ENCODE measurements around the gene AAK1. TPM values are rescaled to one million over a fixed set of nuclear protein-coding genes. Genes with fewer than 3 reads are reported as not detected.

AAK1 gene
- total RNA-seq, 1 donor from 2014 or later = 30.8 TPM

GRCh38 chr2:69538872-69539548 is 104.5 kb downstream of the AAK1 start:
- no peak for DNase-seq (ENCODE audit: low spot score)

GRCh38 chr2:69538249-69538648 is 105.3 kb downstream of the AAK1 start:
- DNase-seq (ENCODE audit: low spot score) = no peak

- DNase-seq (ENCODE audit: low spot score) = no peak
Measured at GRCh38 chr2:69535817-69536241, 107.7 kb downstream of the AAK1 start.

- DNase-seq (ENCODE audit: low spot score) = peak; percentile 13
Measured at GRCh38 chr2:69531186-69531585, 112.4 kb downstream of the AAK1 start.

- no peak for DNase-seq (ENCODE audit: low spot score)
Measured at GRCh38 chr2:69529480-69529879, 114.1 kb downstream of the AAK1 start.

- DNase-seq (ENCODE audit: low spot score) = no peak
Measured at GRCh38 chr2:69525261-69525660, 118.3 kb downstream of the AAK1 start.

GRCh38 chr2:69524799-69525198 is 118.7 kb downstream of the AAK1 start:
- DNase-seq (ENCODE audit: low spot score) = no peak

- DNase-seq (ENCODE audit: low spot score) = no peak
Measured at GRCh38 chr2:69521747-69522146, 121.8 kb downstream of the AAK1 start.

- DNase-seq (ENCODE audit: low spot score) = peak; percentile 36
Measured at GRCh38 chr2:69518841-69519240, 124.7 kb downstream of the AAK1 start.

GRCh38 chr2:69517410-69517809 is 126.1 kb downstream of the AAK1 start:
- DNase-seq (ENCODE audit: low spot score) = no peak

- no peak for DNase-seq (ENCODE audit: low spot score)
Measured at GRCh38 chr2:69514819-69515218, 128.7 kb downstream of the AAK1 start.

- DNase-seq (ENCODE audit: low spot score) = peak; percentile 66
Measured at GRCh38 chr2:69514406-69514805, 129.1 kb downstream of the AAK1 start.

GRCh38 chr2:69512446-69512845 is 131.1 kb downstream of the AAK1 start:
- DNase-seq (ENCODE audit: low spot score) = no peak

- DNase-seq (ENCODE audit: low spot score) = no peak
Measured at GRCh38 chr2:69510204-69510603, 133.3 kb downstream of the AAK1 start.

- DNase-seq (ENCODE audit: low spot score) = no peak
Measured at GRCh38 chr2:69509750-69510140, 133.8 kb downstream of the AAK1 start.

- DNase-seq (ENCODE audit: low spot score) = no peak
Measured at GRCh38 chr2:69509011-69509749, 134.4 kb downstream of the AAK1 start.

GRCh38 chr2:69505710-69506109 is 137.8 kb downstream of the AAK1 start:
- no peak for DNase-seq (ENCODE audit: low spot score)

- DNase-seq (ENCODE audit: low spot score) = no peak
Measured at GRCh38 chr2:69501301-69501700, 142.2 kb downstream of the AAK1 start.

- DNase-seq (ENCODE audit: low spot score) = no peak
Measured at GRCh38 chr2:69499966-69500365, 143.6 kb downstream of the AAK1 start.

GRCh38 chr2:69499242-69499641 is 144.3 kb downstream of the AAK1 start:
- DNase-seq (ENCODE audit: low spot score) = peak; percentile 15

GRCh38 chr2:69495861-69496260 is 147.7 kb downstream of the AAK1 start:
- DNase-seq (ENCODE audit: low spot score) = no peak

GRCh38 chr2:69495008-69495407 is 148.5 kb downstream of the AAK1 start:
- no peak for DNase-seq (ENCODE audit: low spot score)

- DNase-seq (ENCODE audit: low spot score) = no peak
Measured at GRCh38 chr2:69494126-69494525, 149.4 kb downstream of the AAK1 start.
